NB4 (cell line): ENCODE measurements around the gene CNGB1.

Source experiments
- CTCF ChIP-seq: IDR thresholded peaks from one replicate; pipeline ENCODE4 v1.5.1; 2012; ENCODE audit warnings: low read depth, low read length
- MYC ChIP-seq: IDR thresholded peaks from 2 replicates; pipeline ENCODE4 v1.6.1; 2011; ENCODE audit warnings: low read depth, low read length
- POLR2A ChIP-seq: IDR thresholded peaks from 2 replicates; pipeline ENCODE4 v1.6.1; 2011; ENCODE audit warnings: mild to moderate bottlenecking; ENCODE audit not compliant: insufficient read length; ENCODE audit errors: extremely low read depth
- TF ChIP-seq, protein P1 (sequence below): IDR thresholded peaks from 2 replicates; pipeline ENCODE4 v1.6.1; 2011; ENCODE audit warnings: low read depth, low read length

DNA sequence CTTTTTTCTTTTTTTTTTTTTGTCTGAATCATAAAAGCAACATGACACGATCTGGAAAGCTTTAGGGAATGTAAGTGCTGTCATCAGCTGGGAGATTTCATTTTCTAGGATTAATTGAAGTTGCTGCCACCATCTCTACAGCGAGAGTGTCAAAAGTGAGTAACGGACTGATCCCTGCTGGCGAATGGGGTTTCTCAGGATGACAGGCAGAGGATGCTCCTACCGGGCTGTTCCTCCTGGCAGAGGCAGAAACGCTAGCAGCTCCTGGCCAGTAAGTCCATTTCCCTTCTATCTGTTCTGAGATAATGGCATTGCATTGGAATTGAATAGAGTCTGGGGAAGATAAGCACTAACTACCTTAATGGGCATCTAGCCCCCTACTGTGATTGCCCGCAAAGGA lies 88.1 kb downstream of the CNGB1 start:
- TF ChIP-seq CTCF (no peak), POLR2A (no peak), MYC (no peak)
- TF ChIP-seq, protein P1, sequence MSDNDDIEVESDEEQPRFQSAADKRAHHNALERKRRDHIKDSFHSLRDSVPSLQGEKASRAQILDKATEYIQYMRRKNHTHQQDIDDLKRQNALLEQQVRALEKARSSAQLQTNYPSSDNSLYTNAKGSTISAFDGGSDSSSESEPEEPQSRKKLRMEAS = no peak
